IMR-90 (cell line): ENCODE data around the gene KAZN. TPM values are rescaled to one million over a fixed set of nuclear protein-coding genes. Genes with fewer than 3 reads are reported as not detected.

ENCODE experiments used
- ATAC-seq: fragments of 200-7000 bp; cut with Tn5 transposase; 2 replicates; pipeline ENCODE4 v1.9.1; 2020; ENCODE audit warnings: low read depth, mild to moderate bottlenecking, moderate library complexity
- BruUV-seq: library from RNA; stranded (reverse); fragments of 400-500 nt; replicated peaks from 2 replicates; lab custom pipeline; 2021; lab: Mats Ljungman, UMichigan
- CTCF ChIA-PET: fragments of 300-600 bp; formaldehyde crosslinking; extraction: SDS; loops from one replicate; lab custom pipeline; 2021; ENCODE audit warnings: antibody characterized with exemption; lab: Yijun Ruan, JAX
- POLR2A ChIA-PET: fragments of 300-600 bp; sonication (Branson Sonifier 250); formaldehyde crosslinking; loops from one replicate; lab custom pipeline; 2022; ENCODE audit warnings: antibody characterized with exemption; ENCODE audit not compliant: unreplicated experiment; lab: Charles Lee
- DNase-seq: peaks from one replicate; pipeline ENCODE4 v3.0.0; 2013
- H2AFZ ChIP-seq: replicated peaks from 2 replicates; pipeline ENCODE3; 2013; ENCODE audit warnings: low read length, mild to moderate bottlenecking; ENCODE audit not compliant: poor library complexity
- H2AK5ac ChIP-seq: 2 replicates; pipeline ENCODE4 v1.6.1; 2013; ENCODE audit warnings: low read depth, low read length, inconsistent platforms
- H2AK9ac ChIP-seq: replicated peaks from 2 replicates; pipeline ENCODE3; 2013; ENCODE audit warnings: mild to moderate bottlenecking, low read depth, low read length, moderate library complexity; ENCODE audit not compliant: poor library complexity
- H2BK120ac ChIP-seq: 2 replicates; pipeline ENCODE4 v1.6.1; 2013; ENCODE audit warnings: low read depth, low read length, inconsistent platforms
- H2BK15ac ChIP-seq: 3 replicates; pipeline ENCODE4 v1.6.1; 2013; ENCODE audit warnings: low read depth, low read length, inconsistent platforms
- H2BK20ac ChIP-seq: 2 replicates; pipeline ENCODE4 v1.6.1; 2013; ENCODE audit warnings: low read depth, mild to moderate bottlenecking, inconsistent platforms, low read length, moderate library complexity
- H2BK5ac ChIP-seq: 2 replicates; pipeline ENCODE4 v1.6.1; 2013; ENCODE audit warnings: mild to moderate bottlenecking, low read depth, low read length, inconsistent platforms; ENCODE audit not compliant: poor library complexity, severe bottlenecking
- H3K14ac ChIP-seq: replicated peaks from 2 replicates; pipeline ENCODE4 v1.6.1; 2013; ENCODE audit warnings: low read depth, low read length, inconsistent platforms
- H3K18ac ChIP-seq: 2 replicates; pipeline ENCODE4 v1.6.1; 2013; ENCODE audit warnings: low read depth, low read length, control low read depth
- H3K23ac ChIP-seq: 2 replicates; pipeline ENCODE4 v1.6.1; 2013; ENCODE audit warnings: low read depth, low read length, inconsistent platforms
- H3K27ac ChIP-seq: 2 replicates; pipeline ENCODE4 v1.5.1; 2013; ENCODE audit warnings: mild to moderate bottlenecking, control low read depth, low read length; ENCODE audit not compliant: insufficient read depth
- H3K27me3 ChIP-seq: 2 replicates; pipeline ENCODE4 v1.6.1; 2013; ENCODE audit warnings: low read length; ENCODE audit not compliant: control insufficient read depth, insufficient read depth
- H3K36me3 ChIP-seq: 2 replicates; pipeline ENCODE4 v1.6.1; 2013; ENCODE audit warnings: low read length, mixed read lengths; ENCODE audit not compliant: control insufficient read depth, insufficient read depth
- H3K4ac ChIP-seq: 2 replicates; pipeline ENCODE4 v1.6.1; 2013; ENCODE audit warnings: low read depth, low read length, inconsistent platforms
- H3K4me1 ChIP-seq: 2 replicates; pipeline ENCODE4 v1.6.1; 2013; ENCODE audit warnings: low read length, mixed read lengths; ENCODE audit not compliant: control insufficient read depth, insufficient read depth
- H3K4me2 ChIP-seq: 2 replicates; pipeline ENCODE4 v1.6.1; 2013; ENCODE audit warnings: low read depth, mild to moderate bottlenecking, control low read depth, low read length, moderate library complexity
- H3K4me3 ChIP-seq: 2 replicates; pipeline ENCODE4 v1.5.1; 2013; ENCODE audit warnings: low read depth, mild to moderate bottlenecking, control low read depth, low read length, moderate library complexity; ENCODE audit not compliant: insufficient read depth
- H3K56ac ChIP-seq: 2 replicates; pipeline ENCODE4 v1.6.1; 2013; ENCODE audit warnings: low read length, inconsistent platforms; ENCODE audit not compliant: insufficient read depth; ENCODE audit errors: extremely low read depth
- H3K79me1 ChIP-seq, 2 experiments: 2 replicates each; pipeline ENCODE4 v1.6.1; 2013; ENCODE audit warnings: low read length in 2 of 2, inconsistent platforms in 1 of 2, low read depth in 1 of 2
- H3K9ac ChIP-seq: 2 replicates; pipeline ENCODE4 v1.6.1; 2013; ENCODE audit warnings: low read depth, low read length, control low read depth
- H3K9me1 ChIP-seq: 2 replicates; pipeline ENCODE4 v1.6.1; 2013; ENCODE audit warnings: low read length, inconsistent platforms; ENCODE audit not compliant: insufficient read depth
- H3K9me3 ChIP-seq: 2 replicates; pipeline ENCODE4 v1.6.1; 2013; ENCODE audit warnings: low read length; ENCODE audit not compliant: control insufficient read depth, insufficient read depth
- H4K20me1 ChIP-seq: 2 replicates; pipeline ENCODE4 v1.6.1; 2013; ENCODE audit warnings: low read length, inconsistent platforms; ENCODE audit not compliant: insufficient read depth
- H4K5ac ChIP-seq: 2 replicates; pipeline ENCODE4 v1.6.1; 2013; ENCODE audit warnings: mild to moderate bottlenecking, low read depth, low read length, control low read depth
- H4K8ac ChIP-seq, 2 experiments: 2 replicates each; pipeline ENCODE4 v1.6.1; 2013; ENCODE audit warnings: low read depth in 2 of 2, low read length in 2 of 2, control low read depth in 1 of 2, inconsistent platforms in 1 of 2
- H4K91ac ChIP-seq: 2 replicates; pipeline ENCODE4 v1.6.1; 2013; ENCODE audit warnings: low read depth, low read length, inconsistent platforms; ENCODE audit not compliant: insufficient read depth
- BHLHE40 ChIP-seq: fragments of 150-350 bp; IDR thresholded peaks from 2 replicates; pipeline ENCODE4 v1.6.1; 2016; ENCODE audit warnings: mild to moderate bottlenecking, low read depth, low read length
- CTCF ChIP-seq: conservative IDR thresholded peaks from 2 replicates; pipeline ENCODE4 v1.5.1; 2012; ENCODE audit warnings: mild to moderate bottlenecking, low read depth, low read length, improper control_type of control experiment
- MAFK ChIP-seq: IDR thresholded peaks from 2 replicates; pipeline ENCODE4 v1.6.1; 2012; ENCODE audit warnings: low read depth, low read length, improper control_type of control experiment
- MXI1 ChIP-seq: IDR thresholded peaks from 2 replicates; pipeline ENCODE4 v1.6.1; 2012; ENCODE audit warnings: low read depth, mild to moderate bottlenecking, low read length, moderate library complexity, borderline replicate concordance
- POLR2A ChIP-seq: IDR thresholded peaks from 2 replicates; pipeline ENCODE4 v1.6.1; 2012; ENCODE audit warnings: mild to moderate bottlenecking, low read depth, low read length
- RAD21 ChIP-seq: IDR thresholded peaks from 2 replicates; pipeline ENCODE4 v1.6.1; 2012; ENCODE audit warnings: low read length, improper control_type of control experiment
- RCOR1 ChIP-seq: IDR thresholded peaks from 2 replicates; pipeline ENCODE4 v1.6.1; 2012; ENCODE audit warnings: mild to moderate bottlenecking, low read length, improper control_type of control experiment; ENCODE audit not compliant: insufficient replicate concordance
- SMC3 ChIP-seq: fragments of 150-350 bp; IDR thresholded peaks from 2 replicates; pipeline ENCODE4 v1.6.1; 2016; ENCODE audit warnings: low read depth, mild to moderate bottlenecking, antibody characterized with exemption, low read length, moderate library complexity
- USF2 ChIP-seq: fragments of 150-350 bp; IDR thresholded peaks from 2 replicates; pipeline ENCODE4 v1.6.1; 2017; ENCODE audit warnings: mild to moderate bottlenecking, antibody characterized with exemption, low read length, low read depth
- WGBS, 2 experiments: methylation state at CpG; one replicate each; pipeline versions ENCODE4 v1.1.5 to v1.1.7; 2013; ENCODE audit warnings: missing lambda C conversion rate in 2 of 2; ENCODE audit not compliant: insufficient read length in 1 of 2; ENCODE audit errors: extremely low coverage in 2 of 2; 5-methylcytosine and 5-hydroxymethylcytosine counted together
- dilution Hi-C: fragments of 300-500 bp; cut with HindIII; formaldehyde crosslinking; loops from one replicate; pipeline ENCODE4 v1.14.3; 2018; ENCODE audit warnings: low sequenced_read_pairs; ENCODE audit not compliant: unreplicated experiment
- in situ Hi-C: fragments of 300-500 bp; cut with MboI; formaldehyde crosslinking; loops from 3 replicates; pipeline ENCODE4 v1.14.3; 2019; ENCODE audit warnings: low sequenced_read_pairs, inconsistent platforms, mixed read lengths
- intact Hi-C: fragments of 100-400 bp; cut with micrococcal nuclease; formaldehyde crosslinking; loops from 2 replicates; pipeline ENCODE4 v1.10.0; 2022
- polyA plus RNA-seq, 3 experiments: library from polyadenylated mRNA; depleted of rRNA; stranded (reverse); fragments of >200 nt; gene quantifications; 2 replicates each; pipeline ENCODE4 v1.2.3, GENCODE V29; 2012; ENCODE audit warnings: low replicate concordance in 1 of 3
- total RNA-seq: library from RNA; depleted of rRNA; stranded (reverse); fragments of >200 nt; gene quantifications from 2 replicates; pipeline ENCODE4 v1.2.3, GENCODE V29; 2012

Gene KAZN
- total and polyA plus RNA-seq, 2 of the 4 experiments (the other 2 are of a cell fraction): 5.2 to 10.5 TPM

GRCh38 chr1:14693949-14694348 lies 95.5 kb downstream of the KAZN start:
- dilution Hi-C loops: no loop called here
- no CpG with 5 or more reads among the region's 7 CpGs for WGBS, 2 experiments

More at GRCh38 chr1:14693949-14694348, 95.5 kb downstream of the KAZN start:
- Histone ChIP-seq H3K18ac (no peak overlapping the region), H3K4me3 (no peak overlapping the region), H3K9me1 (no peaks in the 10 kb centered on the region), H2AK9ac (no peak overlapping the region), H2BK120ac (no peak overlapping the region), H3K79me1 (no peaks in the 10 kb centered on the region), H3K27ac (no peak overlapping the region), H2AK5ac (no peak overlapping the region), H4K91ac (no peak overlapping the region), H3K4me1 (no peaks in the 10 kb centered on the region), H2BK20ac (no peak overlapping the region), H2BK5ac (no peak overlapping the region), H3K4me2 (no peak overlapping the region; the same call in 1 of the 2 replicates), H3K9ac (no peak overlapping the region), H3K56ac (no peak overlapping the region), H3K4ac (no peak overlapping the region), H3K27me3 (no peaks in the 10 kb centered on the region; the same call in 1 of the 2 replicates), H2AFZ (no peak overlapping the region), H4K20me1 (no peaks in the 10 kb centered on the region), H3K23ac (no peak overlapping the region), H3K9me3 (no peaks in the 10 kb centered on the region), H3K14ac (no peak overlapping the region), H3K36me3 (no peaks in the 10 kb centered on the region), H2BK15ac (no peak overlapping the region), H4K5ac (no peak overlapping the region), H4K8ac (no peak overlapping the region)
- intact Hi-C loops (no loop called here), in situ Hi-C loops (no loop called here)
- TF ChIP-seq CTCF (no peak), MAFK (no peak), BHLHE40 (no peak), SMC3 (no peak), USF2 (no peak), RAD21 (no peak), MXI1 (no peak), RCOR1 (no peak), POLR2A (no peak)
- ChIA-PET POLR2A (no interaction called here), CTCF (no interaction called here)
- ATAC-seq (peak; percentile 44), DNase-seq (no peak)
- BruUV-seq: no TSS peak
